ENCODE results near the gene KCNIP4.

- TF ChIP-seq CTCF (IDR thresholded peaks at IDR 0.05) (no peak), POLR2A (IDR thresholded peaks at IDR 0.05) (no peak)
Observed at GRCh38 chr4:21555083-21555482, 393.5 kb downstream of the KCNIP4 start.
